HG02759 (cell line): ENCODE data around the gene NEK3.
"Not testable (repeated sequence)": the region's sequence is repeated elsewhere in the genome, so short reads cannot be mapped to it uniquely, and the experiment has no call there.

ENCODE experiments used
- ATAC-seq: cut with Tn5 transposase; IDR thresholded peaks from one replicate; pipeline ENCODE4 v1.9.1; 2021; ENCODE audit warnings: mild to moderate bottlenecking, moderate library complexity; ENCODE audit not compliant: unreplicated experiment

The NEK3 gene

DNA sequence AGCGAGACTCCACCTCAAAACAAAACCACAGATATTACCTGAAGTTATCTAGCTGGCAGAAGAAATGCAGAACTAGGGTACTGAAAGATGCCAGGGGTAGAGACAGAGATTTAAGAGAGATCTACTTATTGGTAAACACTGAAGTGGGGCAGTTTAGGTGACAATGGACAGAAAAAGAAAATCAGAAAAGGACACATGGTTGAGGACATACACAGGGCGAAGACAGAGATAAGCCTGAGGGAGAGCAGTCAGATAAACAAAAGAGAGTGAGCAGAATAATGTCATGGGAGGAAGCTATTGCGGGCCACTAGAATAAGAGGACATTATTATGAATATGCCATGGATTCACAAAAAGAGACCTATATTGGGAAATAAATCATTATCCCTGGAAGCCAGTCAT, 33.9 kb downstream of the NEK3 start:
- no peak for ATAC-seq

DNA sequence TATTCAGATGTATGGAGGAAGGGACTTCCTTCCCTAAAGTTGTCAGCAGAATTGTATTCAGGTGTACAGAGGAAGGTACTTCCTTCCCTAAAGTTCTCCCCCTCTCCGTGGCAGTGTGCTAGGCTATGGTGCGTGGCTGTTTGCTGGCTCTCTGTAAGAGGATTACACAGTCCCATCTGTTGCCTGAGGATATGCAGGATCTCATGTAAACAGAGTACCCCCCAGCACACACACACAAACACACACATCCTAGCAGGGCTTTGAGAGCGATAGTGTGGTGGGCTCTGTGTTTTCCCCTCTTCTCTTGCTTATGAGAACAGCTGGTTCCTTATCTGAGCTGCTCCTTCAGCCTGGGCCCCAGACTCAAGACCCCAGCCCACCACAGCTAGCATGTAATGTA, 40.8 kb downstream of the NEK3 start:
- no peak for ATAC-seq

GRCh38 chr13:52118095-52118494, 41.3 kb downstream of the NEK3 start:
- no peak for ATAC-seq

GRCh38 chr13:52112591-52112990, 46.8 kb downstream of the NEK3 start:
- no peak for ATAC-seq

DNA sequence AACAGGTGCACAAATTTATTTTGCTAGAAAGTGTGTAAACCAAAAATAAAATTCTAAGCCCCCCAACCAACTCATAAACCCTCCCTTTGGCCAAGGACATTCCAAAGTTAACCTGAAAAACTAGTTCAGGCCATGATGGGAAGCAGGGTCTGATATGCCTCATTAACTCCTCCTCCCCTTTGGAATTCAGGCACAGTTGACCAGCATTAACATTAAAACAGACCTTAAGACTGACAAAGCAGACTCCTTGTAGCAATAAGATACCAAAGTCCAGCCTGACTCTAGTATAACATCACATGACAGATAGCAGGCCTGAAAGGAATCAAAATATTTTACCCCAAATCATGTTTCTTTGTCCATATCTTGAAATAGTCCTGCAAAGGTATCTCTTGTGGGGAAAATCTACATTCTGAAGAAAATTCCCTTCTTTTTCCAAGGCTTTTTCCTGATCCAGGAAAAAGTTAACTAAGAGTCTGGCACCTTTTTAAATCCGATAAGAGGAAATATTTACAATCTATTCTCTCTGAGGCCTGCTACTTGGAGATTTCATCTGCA, 50.2 kb downstream of the NEK3 start:
- ATAC-seq: no peak

GRCh38 chr13:52105841-52106240, 53.6 kb downstream of the NEK3 start:
- ATAC-seq: no peak

DNA sequence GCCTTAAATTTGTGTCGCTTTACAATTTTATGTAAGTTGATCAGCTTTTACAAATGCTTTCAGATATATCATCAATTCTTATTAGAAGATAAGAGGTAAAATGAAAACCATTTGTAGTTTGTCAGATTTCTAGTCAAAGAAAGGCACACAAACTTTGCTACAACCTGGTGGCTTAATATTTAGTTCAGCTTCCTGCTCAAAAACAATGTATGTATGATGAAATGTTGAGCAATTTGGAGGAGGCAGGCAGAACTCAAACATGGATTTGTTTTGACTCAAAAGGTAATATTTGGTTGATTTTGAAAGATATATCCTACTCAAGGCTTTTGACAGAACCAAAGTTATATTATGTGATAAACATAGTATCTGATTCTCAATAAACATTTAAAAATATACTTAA, 54.8 kb downstream of the NEK3 start:
- ATAC-seq: no peak

DNA sequence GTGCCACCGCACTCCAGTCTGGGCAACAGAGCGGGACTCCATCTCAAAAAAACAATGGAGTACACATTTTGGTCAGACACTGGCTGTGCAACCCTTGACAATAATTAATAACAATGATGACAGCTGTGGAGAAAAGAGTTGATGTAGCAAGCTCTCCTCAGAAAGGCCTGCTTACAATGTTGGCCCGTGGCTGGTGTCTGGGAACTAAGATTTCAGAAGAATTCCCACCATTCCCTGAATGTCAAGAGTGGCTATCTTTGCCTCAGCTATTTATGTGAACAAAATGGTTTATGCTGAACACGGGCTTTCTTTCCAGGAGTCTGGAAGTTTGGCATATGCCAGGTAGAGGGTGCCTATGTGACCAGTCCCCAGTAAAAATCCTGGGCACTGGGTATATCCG, 56.0 kb downstream of the NEK3 start:
- no peak for ATAC-seq

- not testable (repeated sequence) for ATAC-seq
These were observed 57.0 kb downstream of the NEK3 start for GRCh38 chr13:52102423-52102822.

DNA sequence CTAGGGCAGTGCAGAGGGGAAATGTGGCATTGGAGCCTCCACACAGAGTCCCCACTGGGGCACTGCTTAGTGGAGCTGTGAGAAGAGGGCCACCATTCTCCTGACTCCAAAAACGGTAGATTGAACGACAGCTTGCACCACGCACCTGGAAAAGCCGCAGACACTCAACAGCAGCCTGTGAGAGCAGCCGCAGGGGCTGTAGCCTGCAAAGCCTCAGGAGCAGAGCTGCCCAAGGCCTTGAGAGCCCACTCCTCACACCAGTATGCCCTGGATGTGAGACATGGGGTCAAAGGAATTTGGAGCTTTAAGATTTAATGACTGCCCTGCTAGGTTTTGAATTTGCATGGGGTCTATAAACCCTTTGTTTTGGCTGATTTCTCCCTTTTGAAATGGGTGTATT, 62.2 kb downstream of the NEK3 start:
- no peak for ATAC-seq

DNA sequence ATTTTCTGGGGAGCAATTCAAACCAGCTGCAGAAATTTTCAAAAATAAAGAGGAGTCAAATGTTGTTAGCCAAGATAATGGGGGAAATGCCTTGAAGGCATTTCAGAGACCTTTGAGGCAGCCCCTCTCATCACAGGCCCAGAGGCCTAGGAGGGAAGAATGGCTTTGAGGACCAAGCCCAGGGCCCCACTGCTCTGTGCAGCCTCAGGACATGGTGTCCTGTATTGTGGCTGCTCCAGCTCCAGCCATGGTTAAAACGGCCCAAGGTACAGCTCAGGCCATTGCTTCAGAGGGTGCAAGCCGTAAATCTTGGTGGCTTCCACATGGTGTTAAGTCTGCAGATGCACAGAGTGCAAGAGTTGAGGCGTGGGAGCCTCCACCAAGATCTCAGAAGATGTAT, 62.6 kb downstream of the NEK3 start:
- ATAC-seq: no peak

DNA sequence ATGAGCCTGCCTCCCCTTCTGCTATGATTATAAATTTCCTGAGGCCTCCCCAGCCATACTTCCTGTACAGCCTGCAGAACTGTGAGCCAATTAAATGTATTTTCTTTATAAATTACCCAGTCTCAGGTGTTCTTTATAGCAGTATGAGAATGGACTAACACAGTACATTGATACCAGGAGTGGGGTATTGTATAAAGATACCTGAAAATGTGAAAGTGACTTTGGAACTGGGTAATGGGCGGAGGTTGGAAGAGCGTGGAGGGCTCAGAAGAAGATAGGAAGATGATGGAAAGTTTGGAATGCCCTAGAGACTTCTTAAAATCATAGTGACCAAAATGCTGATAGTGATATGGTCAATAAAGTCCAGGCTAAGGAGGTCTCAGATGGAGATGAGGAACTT, 63.3 kb downstream of the NEK3 start:
- ATAC-seq: no peak

DNA sequence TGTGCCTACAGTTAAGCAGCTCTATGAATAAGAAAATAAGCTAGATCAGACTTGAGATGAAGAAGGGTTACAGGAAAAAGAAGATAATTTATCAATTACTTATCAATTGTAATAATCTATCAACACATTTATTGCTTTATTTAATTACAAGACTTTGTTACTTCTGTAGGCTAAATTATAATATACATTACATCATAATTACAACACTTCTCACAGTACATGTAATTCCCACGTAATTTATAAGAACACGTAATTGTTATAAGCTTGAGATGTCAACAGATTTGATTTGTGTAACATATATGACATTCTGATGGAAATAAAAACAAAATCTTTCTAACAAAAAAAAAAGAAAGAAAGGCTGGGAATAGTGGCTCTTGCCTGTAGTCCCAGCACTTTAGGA, 67.3 kb downstream of the NEK3 start:
- ATAC-seq: no peak

GRCh38 chr13:52091473-52091872, 67.9 kb downstream of the NEK3 start:
- ATAC-seq: no peak

DNA sequence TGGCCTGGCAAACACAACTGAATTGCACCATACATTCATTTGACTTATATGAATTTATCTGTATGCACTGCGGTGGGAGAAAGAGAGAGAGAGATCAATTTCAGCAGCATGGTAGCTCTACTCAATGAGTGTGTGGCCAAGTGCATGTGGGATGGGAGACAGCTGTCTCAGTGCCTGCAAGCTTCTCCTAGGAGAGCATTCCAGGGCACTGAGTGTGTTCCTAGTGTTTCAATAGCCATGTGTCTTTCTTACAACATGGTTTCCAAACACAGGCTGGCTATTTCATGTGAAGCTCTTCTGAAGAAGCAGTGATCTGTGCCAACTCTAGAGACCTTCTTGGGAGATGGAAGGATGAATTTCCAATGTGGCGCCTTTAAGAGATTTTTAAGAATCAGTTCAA, 74.0 kb downstream of the NEK3 start:
- ATAC-seq: no peak

DNA sequence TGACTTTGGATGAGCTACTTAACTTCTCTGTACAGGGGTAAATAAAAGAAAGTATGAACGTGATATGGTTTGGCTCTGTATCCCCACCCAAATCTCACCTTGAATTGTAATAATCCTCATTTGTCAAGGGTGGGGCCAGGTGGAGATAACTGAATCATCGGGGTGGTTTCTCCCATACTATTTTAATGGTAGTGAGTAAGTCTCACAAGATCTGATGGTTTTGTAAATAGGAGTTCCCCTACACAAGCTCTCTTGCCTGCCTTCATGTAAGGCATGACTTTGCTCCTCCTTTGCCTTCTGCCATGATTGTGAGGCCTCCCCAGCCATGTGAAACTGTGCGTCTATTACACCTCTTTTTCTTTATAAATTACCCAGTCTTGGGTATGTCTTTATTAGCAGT, 74.4 kb downstream of the NEK3 start:
- not testable (repeated sequence) for ATAC-seq
